BJ (cell line): Measurements from ENCODE around the gene SFPQ. TPM values are rescaled to one million over a fixed set of nuclear protein-coding genes. Genes with fewer than 3 reads are reported as not detected.

ENCODE experiments used
- CTCF ChIA-PET: fragments of 350-600 bp; formaldehyde crosslinking; extraction: SDS; loops from one replicate; lab custom pipeline; 2021; ENCODE audit warnings: antibody characterized with exemption, inconsistent platforms; lab: Yijun Ruan, JAX
- POLR2A ChIA-PET: fragments of 300-600 bp; sonication (Branson Sonifier 250); formaldehyde crosslinking; extraction: SDS; loops from one replicate; lab custom pipeline; 2021; ENCODE audit warnings: antibody characterized with exemption; lab: Charles Lee
- DNase-seq: peaks from one replicate; pipeline ENCODE4 v3.0.0-alpha.2; 2011; ENCODE audit warnings: low read depth
- H3K27me3 ChIP-seq: 2 replicates; pipeline ENCODE4 v1.6.0; 2011; ENCODE audit warnings: low read length; ENCODE audit not compliant: control insufficient read depth, insufficient read depth
- H3K36me3 ChIP-seq: 2 replicates; pipeline ENCODE4 v1.5.1; 2011; ENCODE audit warnings: low read length; ENCODE audit not compliant: control insufficient read depth, insufficient read depth
- H3K4me3 ChIP-seq: 2 replicates; pipeline ENCODE4 v1.5.1; 2011; ENCODE audit warnings: low read depth, mild to moderate bottlenecking, control low read depth, low read length
- CTCF ChIP-seq: IDR thresholded peaks from 2 replicates; pipeline ENCODE4 v1.5.1; 2011; ENCODE audit warnings: low read depth, mild to moderate bottlenecking, control low read depth, inconsistent platforms, low read length, moderate library complexity; ENCODE audit not compliant: insufficient read depth
- polyA plus RNA-seq: library from polyadenylated mRNA; depleted of rRNA; stranded (reverse); fragments of >200 nt; gene quantifications from 2 replicates; pipeline ENCODE4 v1.2.3, GENCODE V29; 2011

The SFPQ gene
- polyA plus RNA-seq, 1 experiment = 27.3 TPM

- TF ChIP-seq CTCF = no peak
- H3K4me3 ChIP-seq = no peak overlapping the region
- ChIA-PET CTCF (no interaction called here), POLR2A (no interaction called here)
- DNase-seq = no peak
- no peaks in the 10 kb centered on the region for H3K27me3 ChIP-seq
- peaks cover 29% of the 10 kb centered on the region for H3K36me3 ChIP-seq
Measured at GRCh38 chr1:35187816-35188342, 5.1 kb downstream of the SFPQ start.

DNA sequence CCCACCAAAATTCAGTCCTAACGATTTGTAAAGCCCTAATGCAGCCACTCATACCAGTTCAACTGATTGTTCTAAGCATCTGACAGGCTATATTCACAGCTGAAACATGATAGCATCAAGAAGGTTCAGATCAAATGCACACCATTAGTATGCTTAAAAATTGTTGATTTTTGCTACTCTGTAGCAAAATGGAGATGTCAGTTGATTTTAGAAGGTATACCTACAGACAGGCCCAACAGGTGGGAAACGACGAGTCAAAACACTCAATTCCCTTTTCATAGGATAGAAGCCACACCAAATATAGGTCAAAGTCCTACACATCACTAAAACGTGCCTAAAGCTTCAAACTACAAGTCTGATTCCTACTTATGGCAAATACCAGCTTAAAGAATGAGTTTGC is 6.7 kb downstream of the SFPQ start:
- no peak overlapping the region for H3K4me3 ChIP-seq
- ChIA-PET CTCF (interaction anchor here (0.6 kb wide), 2 partner anchors 23 to 113 kb away, joined by 3 to 4 read pairs; no protein-coding TSS in a partner anchor), POLR2A (interaction anchor here (0.6 kb wide), 1 partner anchor 149 kb away, joined by 4 read pairs; no protein-coding TSS in a partner anchor)
- peaks cover 31% of the 10 kb centered on the region for H3K36me3 ChIP-seq
- no peaks in the 10 kb centered on the region for H3K27me3 ChIP-seq
- no peak for TF ChIP-seq CTCF
- no peak for DNase-seq

DNA sequence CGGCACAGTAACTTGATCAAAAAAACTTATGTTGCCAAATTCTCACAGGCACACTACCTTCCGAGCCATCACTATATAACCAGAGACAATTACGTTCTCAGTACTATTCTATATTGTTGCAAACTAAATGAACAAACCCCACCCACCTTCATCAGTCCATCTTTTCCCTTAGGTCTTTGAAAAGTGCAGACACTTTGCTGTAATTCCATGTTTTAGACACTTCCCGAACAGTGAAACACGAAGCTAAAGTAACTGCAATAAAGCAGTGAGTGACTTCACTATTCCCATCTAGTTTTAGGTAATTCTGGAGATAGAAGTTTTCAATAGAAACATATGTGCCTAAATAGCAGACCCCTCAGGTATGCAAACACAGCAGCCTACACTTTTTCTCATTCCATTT is 7.7 kb downstream of the SFPQ start:
- no peak for DNase-seq
- peaks cover 36% of the 10 kb centered on the region for H3K36me3 ChIP-seq
- no peaks in the 10 kb centered on the region for H3K27me3 ChIP-seq
- no peak for TF ChIP-seq CTCF
- ChIA-PET POLR2A (no interaction called here), CTCF (no interaction called here)
- no peak overlapping the region for H3K4me3 ChIP-seq

- H3K36me3 ChIP-seq = peaks cover 32% of the 10 kb centered on the region
- TF ChIP-seq CTCF = no peak
- H3K4me3 ChIP-seq = no peak overlapping the region
- POLR2A ChIA-PET = interaction anchor here (1.0 kb wide), 1 partner anchor 8 kb away, joined by 3 read pairs; the partner anchor contains the start of gene SFPQ
- CTCF ChIA-PET = interaction anchor here (0.7 kb wide), 1 partner anchor 24 kb away, joined by 4 read pairs; no protein-coding TSS in a partner anchor
- no peaks in the 10 kb centered on the region for H3K27me3 ChIP-seq
- no peak for DNase-seq
Measured at GRCh38 chr1:35184495-35185199, 8.3 kb downstream of the SFPQ start.

DNA sequence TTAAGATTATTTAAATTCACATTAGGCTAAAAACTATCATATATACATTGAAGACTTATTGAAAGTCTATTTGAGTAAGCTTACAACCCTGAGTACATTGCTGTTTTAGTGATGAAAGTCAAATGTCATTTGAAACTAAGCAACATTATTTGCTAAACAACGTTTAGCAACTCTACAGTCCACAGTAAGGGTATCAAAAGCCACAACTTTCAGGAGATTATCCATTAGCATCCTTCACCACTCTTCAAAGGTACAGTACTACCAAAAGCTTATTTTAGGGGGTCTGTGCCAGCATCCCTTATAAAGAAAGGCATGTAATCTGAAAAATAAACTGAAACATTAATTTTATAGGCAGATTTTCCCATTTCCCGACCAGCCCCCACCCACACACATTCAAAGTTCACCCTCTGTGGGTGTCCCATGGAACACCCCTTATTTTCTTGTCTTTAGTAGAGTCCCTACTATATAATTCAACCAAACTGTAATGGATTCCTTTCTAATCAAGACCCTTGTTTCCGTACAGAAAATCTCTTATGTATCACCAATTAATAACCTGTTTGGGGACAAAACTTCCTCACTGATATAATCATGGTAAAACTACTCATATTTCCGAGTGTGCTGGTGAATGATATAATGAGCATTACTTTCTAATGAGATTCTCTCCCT is 11.0 kb downstream of the SFPQ start:
- ChIA-PET CTCF (interaction anchor here (1.2 kb wide), 1 partner anchor 9 kb away, joined by 3 read pairs; no protein-coding TSS in a partner anchor), POLR2A (no interaction called here)
- Histone ChIP-seq H3K4me3 (no peak overlapping the region), H3K36me3 (peaks cover 31% of the 10 kb centered on the region), H3K27me3 (no peaks in the 10 kb centered on the region)
- TF ChIP-seq CTCF = no peak
- no peak for DNase-seq
